Type B pancreatic cell (in vitro differentiated cells): Measurements from ENCODE around the gene SPTBN4. TPM values are rescaled to one million over a fixed set of nuclear protein-coding genes. Genes with fewer than 3 reads are reported as not detected.

Experiments
- DNase-seq: peaks from one replicate; pipeline ENCODE4 v3.0.0; 2021; ENCODE audit warnings: mixed read lengths; ENCODE audit not compliant: unreplicated experiment; ENCODE audit errors: extremely low spot score
- H3K27ac Mint-ChIP-seq: 2 replicates; pipeline ENCODE4 v1.8.0; 2021; ENCODE audit warnings: mild to moderate bottlenecking, mixed read lengths
- H3K27me3 Mint-ChIP-seq: 2 replicates; pipeline ENCODE4 v1.8.0; 2021; ENCODE audit warnings: mixed read lengths
- H3K36me3 Mint-ChIP-seq: 2 replicates; pipeline ENCODE4 v1.8.0; 2021; ENCODE audit warnings: mixed read lengths
- H3K4me1 Mint-ChIP-seq: one replicate; pipeline ENCODE4 v1.8.0; 2021; ENCODE audit warnings: mixed read lengths; ENCODE audit not compliant: unreplicated experiment
- H3K4me3 Mint-ChIP-seq: 2 replicates; pipeline ENCODE4 v1.8.0; 2021; ENCODE audit warnings: mild to moderate bottlenecking, mixed read lengths
- H3K9me3 Mint-ChIP-seq: 2 replicates; pipeline ENCODE4 v1.8.0; 2021; ENCODE audit warnings: mixed read lengths
- long read RNA-seq: library from polyadenylated mRNA; unstranded; transcript quantifications from one replicate; pipeline ENCODE4 v2.0.0, GENCODE V29; 2020
- total RNA-seq: library from RNA; stranded (reverse); gene quantifications from 2 replicates; pipeline ENCODE4 v1.2.1, GENCODE V29; 2021; ENCODE audit warnings: low replicate concordance
- TF ChIP-seq, protein P1 (sequence below): fragments of 200-600 bp; sonication (generic); conservative IDR thresholded peaks from 2 replicates; pipeline ENCODE4 v1.5.0; 2021; ENCODE audit warnings: antibody characterized with exemption, mild to moderate bottlenecking

Gene SPTBN4
- 2.6 and 2.9 TPM in 2 replicates for total RNA-seq
- long read RNA-seq = 0 reads

GRCh38 chr19:40466985-40467734 lies at the start of gene SPTBN4:
TSS of gene SPTBN4 (plus strand) at chr19:40467001. CDS start at chr19:40472622, 5,621 bp downstream.
- H3K27ac Mint-ChIP-seq = peak within 1 kb of the TSS; percentile 90
- H3K36me3 Mint-ChIP-seq = peaks cover 5% of the 10 kb centered on the region
- H3K9me3 Mint-ChIP-seq = no peaks in the 10 kb centered on the region
- peaks cover 13% of the 10 kb centered on the region for H3K4me1 Mint-ChIP-seq
- H3K27me3 Mint-ChIP-seq = peaks cover 30% of the 10 kb centered on the region
- H3K4me3 Mint-ChIP-seq = peak within 1 kb of the TSS; percentile 88
- TF ChIP-seq, protein P1, sequence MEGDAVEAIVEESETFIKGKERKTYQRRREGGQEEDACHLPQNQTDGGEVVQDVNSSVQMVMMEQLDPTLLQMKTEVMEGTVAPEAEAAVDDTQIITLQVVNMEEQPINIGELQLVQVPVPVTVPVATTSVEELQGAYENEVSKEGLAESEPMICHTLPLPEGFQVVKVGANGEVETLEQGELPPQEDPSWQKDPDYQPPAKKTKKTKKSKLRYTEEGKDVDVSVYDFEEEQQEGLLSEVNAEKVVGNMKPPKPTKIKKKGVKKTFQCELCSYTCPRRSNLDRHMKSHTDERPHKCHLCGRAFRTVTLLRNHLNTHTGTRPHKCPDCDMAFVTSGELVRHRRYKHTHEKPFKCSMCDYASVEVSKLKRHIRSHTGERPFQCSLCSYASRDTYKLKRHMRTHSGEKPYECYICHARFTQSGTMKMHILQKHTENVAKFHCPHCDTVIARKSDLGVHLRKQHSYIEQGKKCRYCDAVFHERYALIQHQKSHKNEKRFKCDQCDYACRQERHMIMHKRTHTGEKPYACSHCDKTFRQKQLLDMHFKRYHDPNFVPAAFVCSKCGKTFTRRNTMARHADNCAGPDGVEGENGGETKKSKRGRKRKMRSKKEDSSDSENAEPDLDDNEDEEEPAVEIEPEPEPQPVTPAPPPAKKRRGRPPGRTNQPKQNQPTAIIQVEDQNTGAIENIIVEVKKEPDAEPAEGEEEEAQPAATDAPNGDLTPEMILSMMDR = no peak
- no peak for DNase-seq

DNA sequence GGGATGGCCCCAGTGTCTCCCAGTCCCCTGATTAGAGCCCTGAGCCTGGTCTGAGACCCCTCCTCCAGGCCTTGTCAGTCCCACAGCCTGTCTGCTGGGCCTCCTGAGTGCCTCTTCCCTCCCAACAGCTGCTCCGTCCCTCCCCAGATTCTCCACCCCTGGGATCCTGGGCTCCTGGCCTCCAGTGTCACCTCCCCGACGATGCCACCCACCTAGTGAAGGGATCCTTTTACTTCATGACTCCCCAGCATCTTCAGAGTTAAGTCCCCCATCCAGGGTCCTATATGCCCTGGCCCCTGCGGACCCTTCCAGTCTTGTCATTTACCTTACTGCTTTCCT lies 49.2 kb upstream of the SPTBN4 start:
- Mint-ChIP-seq H3K4me3 (no peak overlapping the region), H3K4me1 (peaks cover 22% of the 10 kb centered on the region), H3K27ac (no peak overlapping the region), H3K27me3 (no peaks in the 10 kb centered on the region), H3K36me3 (no peaks in the 10 kb centered on the region), H3K9me3 (no peaks in the 10 kb centered on the region)
- no peak for DNase-seq
- TF ChIP-seq, protein P1 = no peak

GRCh38 chr19:40418040-40418439 lies 48.8 kb upstream of the SPTBN4 start:
- Mint-ChIP-seq H3K27ac (peak overlapping the region; percentile 19), H3K4me3 (no peak overlapping the region), H3K4me1 (peaks cover 22% of the 10 kb centered on the region), H3K9me3 (no peaks in the 10 kb centered on the region), H3K36me3 (no peaks in the 10 kb centered on the region), H3K27me3 (no peaks in the 10 kb centered on the region)
- TF ChIP-seq, protein P1 = no peak
- no peak for DNase-seq

- Mint-ChIP-seq H3K4me1 (peaks cover 18% of the 10 kb centered on the region), H3K27ac (peak overlapping the region; percentile 83), H3K27me3 (no peaks in the 10 kb centered on the region), H3K9me3 (no peaks in the 10 kb centered on the region), H3K4me3 (peak overlapping the region; percentile 75), H3K36me3 (no peaks in the 10 kb centered on the region)
- DNase-seq = no peak
- TF ChIP-seq, protein P1 = no peak
Measured at GRCh38 chr19:40419066-40419612, 47.7 kb upstream of the SPTBN4 start.

GRCh38 chr19:40419780-40420179 lies 47.0 kb upstream of the SPTBN4 start:
- H3K27ac Mint-ChIP-seq = peak overlapping the region; percentile 83
- H3K4me1 Mint-ChIP-seq = peaks cover 21% of the 10 kb centered on the region
- H3K27me3 Mint-ChIP-seq = no peaks in the 10 kb centered on the region
- no peaks in the 10 kb centered on the region for H3K36me3 Mint-ChIP-seq
- DNase-seq = no peak
- peak overlapping the region; percentile 75 for H3K4me3 Mint-ChIP-seq
- no peaks in the 10 kb centered on the region for H3K9me3 Mint-ChIP-seq
- TF ChIP-seq, protein P1 = no peak
